Measurements from ENCODE around the gene LRWD1.
A peak's percentile ranks its signal among the peaks of the same experiment; 100 is the strongest.
"Not testable (repeated sequence)": the region's sequence is repeated elsewhere in the genome, so short reads cannot be mapped to it uniquely, and the experiment has no call there.

LRWD1 gene

GRCh38 chr7:102472126-102473041 is 7.6 kb downstream of the LRWD1 start (continued):
- no peak for TF ChIP-seq ZBTB17 (tag by site-specific recombination; IDR thresholded peaks at IDR 0.05)
- TF ChIP-seq ZBTB48 (tag by site-specific recombination; IDR thresholded peaks at IDR 0.05): no peak
- TF ChIP-seq ZNF596 (tag by site-specific recombination; IDR thresholded peaks at IDR 0.05): no peak

- Histone ChIP-seq H3K9me3 (ENCODE audit: control insufficient read depth, insufficient read depth, low read depth, low read length) (no peaks in the 10 kb centered on the region), H3K36me3 (ENCODE audit: control insufficient read depth in 2 of 2, insufficient read depth in 1 of 2, low read length in 2 of 2) (peaks cover 0 to 41% of the 10 kb centered on the region in 2 experiments; a peak in 2 of 3 replicates), H3K4me3 (ENCODE audit: low read depth, low read length) (no peak overlapping the region), H3K4me1 (ENCODE audit: control insufficient read depth, insufficient read depth, low read length) (no peaks in the 10 kb centered on the region), H3K27ac (ENCODE audit: extremely low read depth, low read depth, low read length) (no peak overlapping the region)
- CTCF ChIA-PET: no interaction called here
- TF ChIP-seq REST (tag by site-specific recombination; IDR thresholded peaks at IDR 0.05): no peak
- TF ChIP-seq GLIS1 (tag by site-specific recombination; IDR thresholded peaks at IDR 0.05): peak; percentile 84
- no peak for TF ChIP-seq ZNF776 (tag by site-specific recombination; IDR thresholded peaks at IDR 0.05; ENCODE audit: borderline replicate concordance)
- TF ChIP-seq GLIS2 (tag by site-specific recombination; IDR thresholded peaks at IDR 0.05): peak; percentile 59
- TF ChIP-seq ZNF341 (tag by site-specific recombination; IDR thresholded peaks at IDR 0.05; ENCODE audit: low read depth): peak; percentile 32
- TF ChIP-seq ZEB2 (tag by site-specific recombination; IDR thresholded peaks at IDR 0.05): no peak
- TF ChIP-seq BCL11B (tag by site-specific recombination; IDR thresholded peaks at IDR 0.05; ENCODE audit: low read depth): no peak
- TF ChIP-seq, protein P1, sequence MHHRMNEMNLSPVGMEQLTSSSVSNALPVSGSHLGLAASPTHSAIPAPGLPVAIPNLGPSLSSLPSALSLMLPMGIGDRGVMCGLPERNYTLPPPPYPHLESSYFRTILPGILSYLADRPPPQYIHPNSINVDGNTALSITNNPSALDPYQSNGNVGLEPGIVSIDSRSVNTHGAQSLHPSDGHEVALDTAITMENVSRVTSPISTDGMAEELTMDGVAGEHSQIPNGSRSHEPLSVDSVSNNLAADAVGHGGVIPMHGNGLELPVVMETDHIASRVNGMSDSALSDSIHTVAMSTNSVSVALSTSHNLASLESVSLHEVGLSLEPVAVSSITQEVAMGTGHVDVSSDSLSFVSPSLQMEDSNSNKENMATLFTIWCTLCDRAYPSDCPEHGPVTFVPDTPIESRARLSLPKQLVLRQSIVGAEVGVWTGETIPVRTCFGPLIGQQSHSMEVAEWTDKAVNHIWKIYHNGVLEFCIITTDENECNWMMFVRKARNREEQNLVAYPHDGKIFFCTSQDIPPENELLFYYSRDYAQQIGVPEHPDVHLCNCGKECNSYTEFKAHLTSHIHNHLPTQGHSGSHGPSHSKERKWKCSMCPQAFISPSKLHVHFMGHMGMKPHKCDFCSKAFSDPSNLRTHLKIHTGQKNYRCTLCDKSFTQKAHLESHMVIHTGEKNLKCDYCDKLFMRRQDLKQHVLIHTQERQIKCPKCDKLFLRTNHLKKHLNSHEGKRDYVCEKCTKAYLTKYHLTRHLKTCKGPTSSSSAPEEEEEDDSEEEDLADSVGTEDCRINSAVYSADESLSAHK (tag by site-specific recombination; IDR thresholded peaks at IDR 0.05): no peak
- peak; percentile 92 for TF ChIP-seq ZIC2 (tag by site-specific recombination; IDR thresholded peaks at IDR 0.05)
- POLR2A ChIA-PET: interaction anchor here (0.8 kb wide), 1 partner anchor 10 kb away, joined by 7 read pairs; no protein-coding TSS in a partner anchor
These were observed 8.6 kb downstream of the LRWD1 start for GRCh38 chr7:102473271-102473991.

DNA sequence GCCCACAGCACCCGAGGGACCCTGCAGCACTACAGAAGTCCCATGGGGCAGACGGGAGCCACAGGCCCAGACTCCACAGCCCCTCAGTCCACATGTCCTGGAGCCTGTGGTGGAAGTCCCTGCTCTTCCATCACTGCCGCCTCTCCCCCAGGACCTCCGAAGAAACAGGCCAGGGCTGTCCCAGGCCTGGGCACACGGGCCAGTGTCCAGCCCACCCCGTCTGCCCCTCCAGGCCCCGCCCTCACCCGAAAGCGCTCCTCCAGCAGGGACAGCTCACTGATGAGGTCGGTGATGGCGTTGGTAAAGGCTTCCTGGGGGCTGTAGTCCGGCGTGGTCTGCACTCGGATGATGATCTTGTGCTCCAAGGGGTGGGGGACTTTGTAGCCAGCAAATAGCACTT is 9.3 kb downstream of the LRWD1 start:
- POLR2A ChIA-PET: interaction anchor here (0.8 kb wide), 1 partner anchor 11 kb away, joined by 7 read pairs; no protein-coding TSS in a partner anchor
- H3K9me3 ChIP-seq (ENCODE audit: control insufficient read depth, insufficient read depth, low read depth, low read length); CTCF ChIA-PET; H3K27ac ChIP-seq (ENCODE audit: extremely low read depth, low read depth, low read length); H3K4me3 ChIP-seq (ENCODE audit: low read depth, low read length); H3K4me1 ChIP-seq (ENCODE audit: control insufficient read depth, insufficient read depth, low read length): not testable (repeated sequence)
- H3K36me3 ChIP-seq (ENCODE audit: control insufficient read depth in 2 of 2, insufficient read depth in 1 of 2, low read length in 2 of 2): peaks cover 0 to 38% of the 10 kb centered on the region in 2 experiments; a peak in 2 of 3 replicates

GRCh38 chr7:102474736-102475435 is 10.1 kb downstream of the LRWD1 start:
- H3K36me3 ChIP-seq (ENCODE audit: control insufficient read depth in 2 of 2, insufficient read depth in 1 of 2, low read length in 2 of 2): peaks cover 0 to 30% of the 10 kb centered on the region in 2 experiments; a peak in 2 of 3 replicates
- H3K4me1 ChIP-seq (ENCODE audit: control insufficient read depth, insufficient read depth, low read length); H3K9me3 ChIP-seq (ENCODE audit: control insufficient read depth, insufficient read depth, low read depth, low read length); H3K27ac ChIP-seq (ENCODE audit: extremely low read depth, low read depth, low read length); H3K4me3 ChIP-seq (ENCODE audit: low read depth, low read length); POLR2A ChIA-PET; CTCF ChIA-PET: not testable (repeated sequence)
